Activated T-cell treated with anti-CD3 and anti-CD28 coated beads for 1 hour (primary cell): Measurements from ENCODE around the gene RAB40C.
"Not testable (repeated sequence)": the region's sequence is repeated elsewhere in the genome, so short reads cannot be mapped to it uniquely, and the experiment has no call there.

ENCODE experiments used
- DNase-seq: peaks from one replicate; pipeline ENCODE4 v3.0.0-alpha.2; 2020; ENCODE audit warnings: low read depth

Gene RAB40C

DNA sequence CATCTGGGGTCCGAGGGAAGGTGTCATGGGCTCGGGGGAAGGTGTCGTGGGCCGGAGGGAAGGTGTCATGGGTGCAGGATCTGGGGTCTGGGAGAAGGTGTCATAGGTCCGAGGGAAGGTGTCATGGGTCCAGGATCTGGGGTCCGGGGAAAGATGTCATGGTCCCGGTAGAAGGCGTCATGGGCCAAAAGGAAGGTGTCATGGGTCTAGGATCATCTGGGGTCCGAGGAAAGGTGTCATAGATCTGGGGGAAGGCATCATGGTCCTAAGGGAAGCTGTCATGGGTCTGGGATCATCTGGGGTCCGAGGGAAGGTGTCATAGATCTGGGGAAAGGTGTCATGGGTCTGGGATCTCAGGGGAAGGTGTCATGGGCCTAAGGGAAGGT lies 942 bp downstream of the RAB40C start:
- no peak for DNase-seq

- no peak for DNase-seq
Measured at GRCh38 chr16:591231-591630, 1.4 kb downstream of the RAB40C start.

GRCh38 chr16:591892-592517 lies 2.1 kb downstream of the RAB40C start:
- no peak for DNase-seq

DNA sequence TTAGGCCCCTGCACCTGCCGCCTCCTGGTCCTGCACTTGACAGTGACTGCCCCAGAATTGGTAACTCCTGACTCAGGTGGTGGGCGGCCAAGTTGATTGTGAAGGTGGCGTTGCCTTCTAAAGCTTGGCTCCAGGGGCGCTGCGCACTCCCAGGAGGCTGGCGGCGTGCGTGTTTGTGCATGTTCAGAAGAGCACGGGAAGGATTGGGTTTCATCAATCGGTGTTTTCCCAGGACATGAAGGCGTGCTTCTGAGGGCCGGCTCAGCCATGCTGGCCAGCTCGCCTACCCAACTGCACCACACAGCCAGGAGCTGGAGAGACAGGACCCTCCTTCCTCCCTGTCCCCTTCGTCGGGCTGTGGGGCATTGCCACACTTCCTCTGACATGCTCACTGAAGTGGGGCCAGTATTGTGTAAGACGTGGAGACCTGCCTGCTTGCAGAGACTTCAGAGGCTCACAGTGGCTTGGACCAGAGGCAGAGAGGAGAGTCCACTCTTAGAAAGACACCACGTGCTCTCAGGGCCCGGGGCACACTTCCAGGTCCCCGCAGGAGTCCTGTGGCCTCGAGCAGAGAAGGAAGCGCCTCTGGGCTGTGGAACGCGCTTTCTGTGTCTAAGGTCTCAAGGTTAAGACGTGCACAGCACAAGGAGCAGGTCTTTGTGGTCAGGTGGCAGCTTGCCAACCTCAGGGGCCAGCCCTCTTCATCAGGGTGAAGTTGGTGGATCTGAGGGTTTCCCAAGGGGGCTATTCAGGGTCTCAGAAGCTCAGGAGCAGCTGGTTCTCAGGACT lies 2.8 kb downstream of the RAB40C start:
- DNase-seq, result no peak

DNA sequence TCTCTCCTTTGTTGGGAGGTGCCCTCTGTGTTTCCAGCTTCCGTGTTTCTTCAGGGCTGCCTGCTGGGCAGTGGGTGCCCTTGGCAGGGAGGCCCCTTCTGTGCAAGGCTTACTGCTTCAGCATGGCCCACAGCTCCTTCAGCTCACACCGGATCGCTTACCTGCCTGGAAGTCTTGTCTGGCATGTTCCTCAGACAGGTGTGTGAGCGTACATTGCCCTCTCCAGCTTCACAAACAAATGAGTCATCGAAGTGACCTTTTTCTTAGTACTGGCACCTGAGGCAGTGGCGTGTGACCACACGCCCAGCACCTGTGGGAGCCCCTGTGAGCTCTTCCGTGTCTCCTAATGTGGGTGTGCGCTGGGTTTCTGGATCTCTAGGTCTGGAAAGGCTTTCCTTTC lies 3.5 kb downstream of the RAB40C start:
- DNase-seq, result no peak

DNA sequence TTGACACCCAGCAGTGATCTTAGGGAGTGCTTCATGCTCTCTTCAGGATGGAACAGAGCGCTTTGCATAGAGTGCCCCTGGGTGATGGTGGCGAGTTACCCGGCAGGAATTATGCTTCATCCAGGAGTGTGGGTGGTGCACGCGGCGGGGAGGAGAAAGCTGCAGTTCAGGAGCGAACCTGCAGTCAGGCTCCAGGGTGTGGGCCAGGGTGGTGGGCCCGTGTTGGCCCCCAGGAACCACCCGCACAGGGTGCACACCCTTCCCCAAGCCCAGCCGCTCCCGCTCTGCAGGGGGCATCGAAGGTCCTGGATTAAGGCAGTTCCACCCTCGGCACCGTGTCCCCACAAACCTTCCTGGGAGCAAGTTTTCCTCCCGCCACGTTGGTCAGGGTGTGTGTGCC lies 3.9 kb downstream of the RAB40C start:
- no peak for DNase-seq

DNA sequence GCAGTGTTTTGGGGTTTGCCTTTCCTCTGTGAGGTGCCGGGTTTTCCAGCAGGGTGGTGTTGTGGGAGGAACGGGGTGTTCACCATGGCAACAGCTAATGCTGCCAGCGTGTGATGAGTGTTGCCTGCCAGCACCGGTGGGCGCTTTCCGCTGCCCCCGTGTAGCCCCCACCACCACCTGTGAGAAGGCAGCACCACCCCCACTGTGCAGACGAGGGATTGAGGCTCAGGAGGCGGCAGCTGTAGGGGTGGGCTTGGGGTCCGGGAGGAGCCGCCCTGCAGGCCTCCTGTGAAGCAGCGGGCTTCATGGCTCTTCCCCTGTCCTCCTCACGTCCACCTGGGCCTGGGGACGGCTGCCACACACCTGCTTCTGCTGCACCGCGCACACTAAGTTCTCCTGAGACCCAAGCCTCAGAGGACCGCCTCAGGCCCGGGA lies 5.2 kb downstream of the RAB40C start:
- no peak for DNase-seq

DNA sequence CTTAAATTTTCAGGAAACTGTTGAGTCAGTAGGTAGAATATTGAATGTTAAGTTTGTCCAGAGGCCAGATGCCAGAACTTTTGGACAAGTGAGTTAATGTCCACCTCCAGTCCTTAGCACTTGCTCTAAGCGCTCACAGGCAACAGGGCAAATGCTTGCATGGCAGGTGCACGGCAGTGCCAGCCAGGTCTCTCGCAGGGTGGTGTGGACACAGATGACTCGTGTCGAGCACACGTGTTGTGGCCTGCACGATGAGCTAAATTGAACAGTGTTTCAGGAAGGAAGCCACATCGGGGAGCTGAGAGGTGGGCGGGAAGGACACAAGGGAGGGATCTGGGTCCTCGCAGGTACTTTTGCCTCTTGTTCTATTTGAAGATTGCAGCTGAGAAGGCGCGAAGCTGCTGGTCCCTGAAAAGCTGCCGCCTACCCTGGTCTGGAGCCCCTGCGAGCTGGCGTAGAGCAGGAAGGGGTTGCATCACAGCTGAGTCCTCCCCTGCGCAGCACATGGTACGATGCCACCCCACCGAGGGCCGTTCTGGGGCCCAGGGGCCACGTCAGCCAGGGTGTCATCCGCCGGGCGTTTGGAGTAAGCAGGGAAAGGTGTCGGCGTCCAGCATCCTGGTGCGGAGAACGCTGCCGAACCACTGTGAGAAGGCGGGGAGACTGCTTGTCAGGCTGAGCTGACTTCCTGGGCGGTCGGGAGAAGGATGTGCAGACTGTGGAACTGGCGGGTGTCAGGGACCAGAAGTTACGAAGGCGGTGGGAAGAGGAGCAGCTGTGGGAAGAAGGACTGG lies 6.3 kb downstream of the RAB40C start:
- DNase-seq, result no peak

DNA sequence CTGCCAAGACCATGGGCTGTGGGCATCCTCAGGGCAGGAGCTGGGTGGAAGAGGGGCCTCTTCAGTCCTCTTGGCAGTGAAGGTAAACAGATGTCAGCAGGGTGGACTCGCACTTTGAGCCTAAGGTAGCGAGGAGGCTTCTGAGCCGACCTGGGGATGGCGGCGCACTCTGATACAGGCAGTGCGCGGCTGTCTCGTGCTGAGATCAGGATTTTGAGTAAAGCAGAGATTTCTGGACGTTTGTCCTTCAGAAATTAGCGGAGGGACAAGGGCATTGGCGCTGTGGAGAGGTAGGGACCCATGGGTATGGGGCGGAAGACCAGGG lies 6.8 kb downstream of the RAB40C start:
- DNase-seq, result no peak

- not testable (repeated sequence) for DNase-seq
Measured at GRCh38 chr16:597655-598054, 7.8 kb downstream of the RAB40C start.

DNA sequence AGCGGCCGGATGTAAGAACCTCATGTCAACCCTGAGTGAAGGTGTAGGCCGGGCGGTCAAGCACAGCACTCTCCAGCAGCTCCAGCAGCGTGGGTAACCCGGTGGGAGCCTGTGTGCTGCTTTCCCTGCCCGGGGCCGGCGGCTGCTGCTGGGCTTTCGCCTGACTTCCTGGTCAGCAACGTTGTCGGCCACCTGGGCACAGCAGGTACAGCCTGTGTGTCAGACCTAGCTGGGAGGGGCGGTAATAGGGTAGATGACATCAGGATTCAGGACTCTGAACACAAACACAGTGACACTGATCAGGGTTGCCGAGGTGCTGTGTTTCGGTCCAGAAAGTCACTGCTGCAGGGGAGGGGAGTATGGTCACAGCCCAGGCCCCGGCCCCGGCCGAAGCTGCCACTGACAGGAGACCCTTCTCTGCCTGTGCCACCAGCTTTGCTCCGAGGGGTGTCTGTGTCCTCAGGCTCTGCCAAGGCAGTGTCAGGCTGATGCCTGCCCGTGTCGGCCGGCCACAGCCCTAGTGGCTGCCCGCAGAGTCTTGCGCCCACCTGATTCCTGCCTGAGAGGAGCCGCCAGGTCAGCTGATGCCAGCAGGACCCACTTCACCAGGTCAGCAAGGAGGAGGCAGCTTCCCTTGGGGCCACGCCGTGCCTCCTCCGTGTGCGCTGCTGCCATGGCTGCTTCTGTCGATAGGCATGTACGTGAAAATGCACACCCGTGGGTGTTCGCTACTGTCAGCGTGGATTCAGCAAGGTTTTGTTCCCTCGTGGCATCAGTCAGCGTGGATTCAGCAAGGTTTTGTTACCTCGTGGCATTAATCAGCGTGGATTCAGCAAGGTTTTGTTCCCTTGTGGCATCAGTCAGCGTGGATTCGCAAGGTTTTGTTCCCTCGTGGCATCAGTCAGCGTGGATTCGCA lies 9.2 kb downstream of the RAB40C start:
- DNase-seq, result no peak

DNA sequence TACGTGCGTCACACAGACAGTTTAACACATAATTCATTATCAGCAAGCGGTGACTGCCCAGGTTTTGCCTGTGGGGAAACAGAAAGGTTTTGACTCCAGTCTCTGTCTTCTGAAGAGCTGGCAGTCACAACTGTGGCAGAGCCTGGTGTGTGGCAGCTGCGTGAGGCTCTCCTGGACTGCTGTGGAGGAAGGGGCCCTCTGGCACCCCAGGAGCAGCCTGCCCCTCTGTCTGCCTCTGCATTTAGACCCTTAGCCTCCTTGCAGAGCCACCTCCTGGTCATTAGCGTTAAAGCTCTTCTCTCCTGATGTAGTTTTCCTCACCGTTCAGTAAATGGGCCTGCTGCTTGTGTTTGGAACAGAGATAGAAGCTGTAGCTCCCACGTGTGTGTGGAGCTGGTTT lies 10.9 kb downstream of the RAB40C start:
- DNase-seq, result no peak

- DNase-seq, result no peak
Measured at GRCh38 chr16:603933-604332, 14.1 kb downstream of the RAB40C start.

- DNase-seq, result no peak
Measured at GRCh38 chr16:606656-607307, 16.9 kb downstream of the RAB40C start.

DNA sequence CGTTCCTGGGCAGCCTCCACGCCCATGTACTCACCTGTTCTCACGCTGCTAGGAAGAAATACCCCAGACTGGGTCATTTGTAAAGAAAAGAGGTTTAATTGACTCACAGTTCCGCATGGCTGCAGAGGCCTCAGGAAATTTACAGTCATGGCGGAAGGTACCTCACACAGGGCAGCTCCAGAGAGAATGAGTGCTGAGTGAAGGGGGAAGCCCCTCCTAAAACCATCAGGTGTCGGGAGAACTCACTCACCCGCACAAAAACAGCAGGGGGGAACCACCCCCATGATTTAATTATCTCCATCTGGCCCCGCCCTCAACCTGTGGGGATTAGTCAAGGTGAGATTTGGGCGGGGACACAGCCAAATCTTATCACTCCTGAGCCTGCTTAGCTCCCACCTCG lies 18.2 kb downstream of the RAB40C start:
- DNase-seq, result no peak

- no peak for DNase-seq
Measured at GRCh38 chr16:609316-609715, 19.4 kb downstream of the RAB40C start.

- no peak for DNase-seq
Measured at GRCh38 chr16:609984-610383, 20.1 kb downstream of the RAB40C start.

- DNase-seq, result peak; percentile 46
Measured at GRCh38 chr16:610513-611381, 20.9 kb downstream of the RAB40C start.

GRCh38 chr16:615122-615521 lies 25.3 kb downstream of the RAB40C start:
- no peak for DNase-seq

- DNase-seq, result no peak
Measured at GRCh38 chr16:616733-617586, 27.1 kb downstream of the RAB40C start.
